ENCODE data around the gene FNDC3B.

DNA sequence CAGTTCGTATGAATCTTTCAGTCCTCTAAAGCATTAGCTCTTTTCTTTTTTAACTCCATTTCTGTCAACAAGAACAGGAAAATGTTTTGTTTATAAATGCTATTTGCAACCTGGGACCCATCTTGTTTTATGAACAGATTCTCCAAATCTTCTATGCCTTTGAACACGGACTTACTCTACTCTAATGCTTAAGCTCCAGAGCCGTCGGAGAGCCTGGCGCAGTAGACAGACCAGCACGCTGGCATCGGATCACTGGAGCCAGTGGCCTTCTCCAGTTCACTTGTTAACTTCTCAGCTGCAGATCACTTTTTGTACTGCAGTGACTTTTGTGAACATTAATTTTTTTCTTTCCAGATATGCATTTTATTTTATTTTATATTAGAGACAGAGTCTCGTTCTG is 286.1 kb downstream of the FNDC3B start:
- TF ChIP-seq, protein P1, sequence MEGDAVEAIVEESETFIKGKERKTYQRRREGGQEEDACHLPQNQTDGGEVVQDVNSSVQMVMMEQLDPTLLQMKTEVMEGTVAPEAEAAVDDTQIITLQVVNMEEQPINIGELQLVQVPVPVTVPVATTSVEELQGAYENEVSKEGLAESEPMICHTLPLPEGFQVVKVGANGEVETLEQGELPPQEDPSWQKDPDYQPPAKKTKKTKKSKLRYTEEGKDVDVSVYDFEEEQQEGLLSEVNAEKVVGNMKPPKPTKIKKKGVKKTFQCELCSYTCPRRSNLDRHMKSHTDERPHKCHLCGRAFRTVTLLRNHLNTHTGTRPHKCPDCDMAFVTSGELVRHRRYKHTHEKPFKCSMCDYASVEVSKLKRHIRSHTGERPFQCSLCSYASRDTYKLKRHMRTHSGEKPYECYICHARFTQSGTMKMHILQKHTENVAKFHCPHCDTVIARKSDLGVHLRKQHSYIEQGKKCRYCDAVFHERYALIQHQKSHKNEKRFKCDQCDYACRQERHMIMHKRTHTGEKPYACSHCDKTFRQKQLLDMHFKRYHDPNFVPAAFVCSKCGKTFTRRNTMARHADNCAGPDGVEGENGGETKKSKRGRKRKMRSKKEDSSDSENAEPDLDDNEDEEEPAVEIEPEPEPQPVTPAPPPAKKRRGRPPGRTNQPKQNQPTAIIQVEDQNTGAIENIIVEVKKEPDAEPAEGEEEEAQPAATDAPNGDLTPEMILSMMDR (IDR thresholded peaks at IDR 0.05): no peak
- no peak for TF ChIP-seq POLR2AphosphoS5 (IDR thresholded peaks at IDR 0.05; ENCODE audit: low read depth, low read length)
